NK-92 (cell line): ENCODE results near the gene NPTXR.

ENCODE experiments used
- DNase-seq: peaks from one replicate; lab custom pipeline; 2025; ENCODE audit not compliant: unreplicated experiment; lab: John Stamatoyannopoulos, UW

The NPTXR gene

GRCh38 chr22:38843657-38844314, at the start of gene NPTXR:
Gene NPTXR (minus strand): TSS chr22:38844028.
- DNase-seq, result no peak

- DNase-seq, result no peak
These were observed 47.4 kb upstream of the NPTXR start for GRCh38 chr22:38891256-38891655.

DNA sequence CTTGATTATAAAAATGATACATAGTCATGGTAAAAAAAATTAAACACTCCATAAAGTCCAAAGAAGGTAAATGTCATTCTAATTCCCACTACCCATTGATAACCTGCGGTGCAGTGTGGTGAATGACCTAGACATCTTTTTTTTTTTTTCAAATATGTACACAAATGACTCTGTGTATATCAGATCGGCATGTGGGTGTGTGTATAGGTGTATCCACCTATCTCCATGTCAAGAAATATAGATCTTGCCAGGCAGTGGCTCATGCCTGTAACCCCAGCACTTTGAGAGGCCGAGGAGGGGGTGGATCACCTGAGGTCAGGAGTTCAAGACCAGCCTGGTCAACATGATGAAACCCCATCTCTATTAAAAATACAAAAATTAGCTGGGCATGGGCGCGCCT, 46.5 kb upstream of the NPTXR start:
- no peak for DNase-seq

- DNase-seq, result no peak
These were observed 42.5 kb upstream of the NPTXR start for GRCh38 chr22:38886333-38886732.

GRCh38 chr22:38882972-38883622, 39.3 kb upstream of the NPTXR start:
- DNase-seq, result no peak

DNA sequence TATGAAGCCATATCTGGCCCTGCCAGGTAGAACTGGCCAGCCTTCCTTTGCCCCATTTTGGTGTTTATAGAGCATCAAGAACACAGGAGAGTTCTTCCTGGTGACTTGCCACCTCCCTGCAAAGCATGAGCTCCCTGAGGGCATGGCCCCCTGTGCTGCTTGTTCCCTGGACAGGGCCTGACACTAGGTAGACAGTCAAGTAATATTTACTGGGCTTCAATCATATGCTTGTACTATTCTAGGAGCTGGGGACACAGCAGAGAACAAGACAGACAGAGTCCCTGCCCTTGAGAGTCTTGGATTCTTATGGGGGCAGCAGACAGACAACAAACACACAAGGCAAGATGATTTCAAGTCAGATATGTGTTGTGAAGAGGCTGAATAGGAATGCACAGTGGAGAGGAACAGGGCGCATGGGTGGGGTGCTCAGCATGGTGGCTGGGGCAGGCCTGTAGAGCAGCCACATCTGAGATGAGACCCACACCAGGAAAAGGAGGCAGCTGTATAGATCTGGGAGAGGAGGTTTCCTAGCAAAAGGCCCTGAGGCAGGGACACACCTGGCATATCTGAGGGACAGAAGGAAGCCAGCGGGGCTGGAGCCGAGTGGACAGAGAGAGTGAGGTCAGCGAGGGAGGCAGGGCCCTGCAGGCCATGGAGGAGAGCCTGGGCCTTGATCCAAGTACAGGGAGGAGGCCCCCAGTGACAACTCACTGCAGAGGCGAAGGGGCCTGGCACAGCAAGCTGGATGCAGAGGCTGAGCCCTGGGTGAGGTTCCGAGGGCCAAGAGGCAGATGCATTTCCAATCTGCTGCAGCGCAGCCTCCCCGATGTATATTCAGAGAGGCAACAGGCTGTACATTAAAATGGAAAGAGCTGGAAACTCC, 38.4 kb upstream of the NPTXR start:
- DNase-seq, result no peak

DNA sequence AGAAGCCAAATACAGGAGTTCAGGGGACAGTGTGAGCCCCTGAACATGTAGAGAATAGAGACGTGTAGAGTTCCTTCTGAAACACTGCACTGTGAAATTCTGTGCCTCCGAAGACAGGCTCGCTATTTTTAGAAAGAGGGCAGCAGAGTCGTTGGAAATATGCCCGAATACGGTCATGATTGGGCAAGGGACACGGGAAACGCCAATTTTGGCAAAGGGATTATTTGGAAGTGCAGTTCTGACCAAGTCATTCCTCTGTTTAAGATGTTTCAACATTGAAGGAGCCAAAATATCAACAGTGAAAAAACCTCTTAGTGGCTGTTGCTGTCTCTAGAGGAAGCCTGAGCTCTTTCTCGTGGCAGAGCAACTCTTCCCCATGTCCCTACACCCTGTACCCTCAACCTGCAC, 37.6 kb upstream of the NPTXR start:
- no peak for DNase-seq

DNA sequence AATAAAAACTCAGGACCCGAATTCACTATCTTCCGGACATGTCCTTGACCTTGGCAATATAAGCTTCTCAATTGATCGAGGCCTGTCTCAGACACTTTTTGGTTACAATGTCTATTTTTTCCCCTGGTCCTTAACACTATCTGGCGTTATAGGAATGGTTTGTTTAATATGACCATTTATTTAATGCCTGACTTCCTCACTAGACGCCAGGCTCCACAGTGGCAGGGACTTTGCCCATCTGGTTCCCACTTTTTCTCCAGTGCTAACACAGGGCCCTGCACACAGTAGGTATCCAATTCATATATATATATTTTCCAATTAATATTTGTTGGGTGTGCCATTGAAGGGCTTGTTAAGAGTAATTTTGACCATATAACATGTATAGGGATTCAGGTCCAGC, 36.1 kb upstream of the NPTXR start:
- no peak for DNase-seq

DNA sequence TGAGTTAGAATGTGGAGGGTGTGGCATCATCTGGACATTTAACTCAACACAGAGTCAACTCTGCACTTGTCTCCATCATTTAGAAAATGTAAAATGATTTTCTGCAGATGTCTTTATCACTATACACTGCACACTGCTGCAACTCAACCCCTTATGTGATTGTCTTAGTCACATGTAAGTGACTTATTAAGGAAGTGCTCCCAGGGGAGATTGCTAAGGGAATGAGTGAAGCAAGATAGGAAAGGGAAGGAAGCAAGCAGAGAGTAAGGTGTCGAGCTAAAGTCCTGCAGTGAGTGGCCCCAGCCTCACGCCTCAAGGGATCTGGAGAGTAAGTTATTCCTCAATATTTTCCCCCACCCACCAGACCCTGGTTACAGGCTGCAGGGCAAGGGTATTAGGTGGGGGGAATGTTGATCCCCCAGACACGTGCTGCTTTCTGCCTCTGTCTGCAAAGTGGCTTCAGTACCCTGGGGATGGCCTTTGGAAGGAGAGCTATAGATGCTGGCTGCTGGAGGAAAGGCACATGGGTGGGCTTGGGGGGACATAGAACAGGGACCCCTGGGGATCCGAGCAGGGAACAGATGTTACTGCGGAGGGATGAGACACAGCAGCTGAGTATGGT, 35.4 kb upstream of the NPTXR start:
- DNase-seq, result no peak

DNA sequence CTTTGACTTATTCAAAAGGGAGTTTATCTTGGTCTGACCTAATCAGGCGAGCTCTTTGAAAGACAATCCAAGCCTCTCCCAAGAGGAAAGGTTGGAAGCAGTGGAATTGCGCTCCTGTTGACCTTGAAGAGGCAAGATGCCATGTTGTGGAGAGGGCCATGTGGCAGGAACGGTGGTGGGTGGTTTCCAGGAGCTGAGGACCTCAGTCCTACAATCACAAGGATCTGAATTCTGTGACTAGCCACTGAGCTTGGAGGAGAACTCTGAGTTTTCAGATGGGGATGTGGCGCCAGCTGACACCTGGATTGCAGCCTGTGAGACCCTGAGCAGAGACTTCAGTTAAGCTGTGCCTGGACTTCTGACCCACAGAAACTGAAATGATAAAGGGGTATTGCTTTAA, 34.2 kb upstream of the NPTXR start:
- DNase-seq, result no peak

- no peak for DNase-seq
These were observed 30.8 kb upstream of the NPTXR start for GRCh38 chr22:38874529-38875222.

DNA sequence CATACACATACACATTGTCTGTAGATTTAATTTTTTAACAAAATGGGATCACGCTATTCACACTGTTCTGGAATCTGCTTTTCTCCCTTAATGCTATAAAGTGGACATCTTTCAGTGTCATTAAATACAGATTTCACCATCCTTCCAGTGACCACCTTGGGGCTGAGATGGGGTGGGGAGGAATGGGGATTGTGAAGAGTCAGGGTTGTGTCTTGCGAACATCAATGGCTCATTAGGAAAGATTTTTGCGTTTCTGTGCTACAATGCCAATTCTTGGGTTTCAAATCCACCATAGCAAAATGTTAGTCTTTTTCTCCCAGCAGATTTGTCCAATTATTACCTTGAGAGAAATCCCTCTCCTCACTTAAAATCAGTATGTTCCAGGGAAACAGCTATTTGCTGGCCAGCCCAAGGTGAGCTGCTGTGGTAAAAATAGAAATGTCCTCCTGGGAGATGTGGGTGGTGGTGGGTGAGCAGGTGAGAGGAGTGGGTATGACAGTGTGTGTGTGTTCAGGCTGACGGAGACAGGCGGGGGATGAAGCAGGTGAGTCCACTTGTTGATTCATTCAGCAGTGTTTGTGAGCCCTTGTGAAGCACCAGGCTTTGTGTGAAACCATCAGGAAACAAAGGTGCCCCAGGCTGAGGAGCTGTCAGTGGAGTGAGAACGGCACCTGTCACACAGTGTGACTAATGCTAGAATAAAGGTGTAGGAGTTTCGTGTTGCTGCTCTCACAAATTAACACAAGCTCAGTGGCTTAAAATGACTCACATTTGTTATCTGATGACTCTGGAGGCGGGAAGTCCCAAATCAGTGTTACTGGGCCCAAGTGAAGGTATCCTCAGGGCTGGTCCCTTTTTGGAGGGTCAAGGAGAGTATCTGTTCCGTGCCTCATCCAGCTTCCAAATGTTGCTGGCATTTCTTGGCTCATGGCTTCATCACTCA, 29.9 kb upstream of the NPTXR start:
- no peak for DNase-seq

- no peak for DNase-seq
These were observed 29.0 kb upstream of the NPTXR start for GRCh38 chr22:38872831-38873248.

GRCh38 chr22:38872172-38872830, 28.5 kb upstream of the NPTXR start, which contains the start of gene CBX6:
Gene CBX6 (minus strand): TSS chr22:38872216. CDS start chr22:38872190, 26 bp downstream.
- DNase-seq, result peak; percentile 42

DNA sequence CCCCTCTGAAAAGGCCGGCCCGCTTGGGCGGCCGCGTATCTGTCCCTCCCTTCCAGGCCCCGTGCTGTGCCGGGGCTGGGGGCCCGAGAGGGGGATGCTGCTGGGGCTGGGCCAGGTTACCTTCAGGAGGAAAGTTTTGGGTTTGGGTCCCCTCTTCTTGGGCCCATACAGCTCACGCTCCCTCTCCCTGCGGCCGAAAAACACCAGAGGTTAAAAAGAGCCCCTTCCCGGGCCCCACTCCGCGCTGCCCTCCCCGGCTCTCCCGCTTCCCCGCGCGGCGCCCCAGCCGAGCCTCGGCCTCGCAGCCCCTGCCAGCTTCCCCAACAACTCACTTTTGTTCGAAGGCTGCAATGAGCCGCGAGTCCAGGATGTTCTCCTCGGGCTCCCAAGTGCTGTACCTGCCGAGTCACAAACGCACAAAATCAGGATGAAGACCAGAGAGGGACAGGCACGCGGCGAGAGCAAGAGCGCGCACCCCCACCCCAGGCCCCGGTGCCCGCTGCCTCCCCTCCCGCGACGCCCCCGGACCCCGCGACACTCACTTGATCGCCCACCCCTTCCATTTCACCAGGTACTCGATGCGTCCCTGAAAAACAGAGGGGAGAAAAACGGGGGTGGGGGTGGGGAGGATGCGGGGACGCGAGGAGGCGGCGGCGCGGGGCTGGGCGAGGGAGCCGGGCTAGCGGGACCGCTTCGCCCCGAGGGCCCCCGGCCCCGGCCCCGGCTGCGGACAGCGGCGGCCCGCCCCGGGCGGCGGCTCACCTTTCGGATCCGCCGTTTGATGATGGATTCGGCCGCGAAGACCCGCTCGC, 27.7 kb upstream of the NPTXR start:
- DNase-seq, result no peak

DNA sequence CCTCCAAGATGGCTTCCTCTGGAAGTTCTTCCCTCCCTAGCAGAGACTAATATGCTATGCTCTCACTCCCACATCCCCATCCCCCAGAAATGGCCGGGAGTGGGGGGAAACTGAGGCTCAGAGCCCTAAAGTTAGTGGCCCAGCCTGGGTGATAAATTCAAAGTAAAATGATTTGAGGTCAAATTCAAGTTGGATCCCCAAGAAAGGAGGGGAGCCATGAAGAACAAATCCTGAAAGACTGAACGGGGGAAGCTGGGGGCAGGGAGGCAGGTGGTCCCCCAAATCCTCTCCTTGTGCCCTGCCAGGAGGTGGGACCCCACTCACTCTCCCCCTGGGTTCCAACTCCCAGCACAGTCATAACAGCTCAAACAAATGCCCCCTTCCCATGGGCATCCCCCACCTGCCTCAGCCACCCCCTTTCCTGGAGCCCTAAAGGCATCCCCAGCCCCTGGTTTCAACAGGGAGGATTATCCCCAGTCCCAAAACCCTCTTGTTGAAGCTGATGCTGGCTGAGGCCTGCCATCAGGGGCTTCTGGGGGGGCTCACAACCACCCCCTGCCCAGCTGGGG, 27.0 kb upstream of the NPTXR start:
- no peak for DNase-seq

GRCh38 chr22:38870312-38870741, 26.5 kb upstream of the NPTXR start:
- no peak for DNase-seq

GRCh38 chr22:38869663-38870062, 25.8 kb upstream of the NPTXR start:
- DNase-seq, result no peak
